ENCODE measurements around the gene METTL26.
A peak's percentile ranks its signal among the peaks of the same experiment; 100 is the strongest.

METTL26 gene
- 18.4 to 26.3 (median 21.5) reads per million in 4 donors for total RNA-seq

DNA sequence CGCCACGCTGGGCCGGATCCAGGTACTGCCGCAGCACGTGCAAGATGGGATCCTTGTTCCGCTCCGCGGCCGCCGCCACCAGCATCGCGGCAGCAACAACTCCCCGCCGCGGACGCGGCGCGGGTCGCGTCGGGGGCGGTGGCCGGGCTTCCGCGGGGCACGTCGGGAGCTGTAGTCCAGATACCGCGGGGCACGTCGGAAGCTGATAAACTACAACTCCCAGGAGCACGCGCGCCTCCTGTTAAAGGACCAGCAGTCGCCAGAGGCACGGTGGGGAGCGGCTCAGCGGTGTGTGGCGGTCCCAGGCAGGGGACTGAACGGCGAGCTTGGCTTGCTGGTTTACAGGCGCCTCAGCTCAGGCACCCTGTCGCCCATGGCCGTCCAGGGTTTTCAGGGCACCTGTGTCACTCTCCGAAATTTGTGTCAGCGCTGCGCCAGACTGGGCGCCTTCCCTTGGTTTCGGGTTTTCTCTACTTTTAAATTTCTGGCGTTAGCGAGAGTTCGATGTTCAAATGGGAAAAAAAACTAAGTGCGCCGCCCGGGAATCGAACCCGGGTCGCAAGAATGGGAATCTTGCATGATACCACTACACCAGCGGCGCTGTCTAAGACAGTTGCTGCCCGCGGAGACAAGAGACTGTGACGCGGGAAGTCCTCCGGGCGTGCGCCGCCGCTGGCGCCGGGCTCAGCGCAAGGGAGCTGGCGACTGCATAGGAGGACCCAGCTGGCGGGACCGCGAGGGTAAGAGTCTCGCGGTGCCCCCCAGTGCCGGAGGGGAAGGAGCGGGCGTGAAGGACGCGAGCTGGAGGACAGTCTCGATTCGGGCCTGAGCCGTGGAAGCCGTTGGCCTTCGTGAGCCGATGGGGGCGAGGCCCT is at the start of gene METTL26:
TSS of gene METTL26 (minus strand) at position 100 of the 875 bp plus-strand sequence. CDS start at position 85, 15 bp downstream.
- DNase-seq, result peak; percentile 83 to 94 (median 90)

DNA sequence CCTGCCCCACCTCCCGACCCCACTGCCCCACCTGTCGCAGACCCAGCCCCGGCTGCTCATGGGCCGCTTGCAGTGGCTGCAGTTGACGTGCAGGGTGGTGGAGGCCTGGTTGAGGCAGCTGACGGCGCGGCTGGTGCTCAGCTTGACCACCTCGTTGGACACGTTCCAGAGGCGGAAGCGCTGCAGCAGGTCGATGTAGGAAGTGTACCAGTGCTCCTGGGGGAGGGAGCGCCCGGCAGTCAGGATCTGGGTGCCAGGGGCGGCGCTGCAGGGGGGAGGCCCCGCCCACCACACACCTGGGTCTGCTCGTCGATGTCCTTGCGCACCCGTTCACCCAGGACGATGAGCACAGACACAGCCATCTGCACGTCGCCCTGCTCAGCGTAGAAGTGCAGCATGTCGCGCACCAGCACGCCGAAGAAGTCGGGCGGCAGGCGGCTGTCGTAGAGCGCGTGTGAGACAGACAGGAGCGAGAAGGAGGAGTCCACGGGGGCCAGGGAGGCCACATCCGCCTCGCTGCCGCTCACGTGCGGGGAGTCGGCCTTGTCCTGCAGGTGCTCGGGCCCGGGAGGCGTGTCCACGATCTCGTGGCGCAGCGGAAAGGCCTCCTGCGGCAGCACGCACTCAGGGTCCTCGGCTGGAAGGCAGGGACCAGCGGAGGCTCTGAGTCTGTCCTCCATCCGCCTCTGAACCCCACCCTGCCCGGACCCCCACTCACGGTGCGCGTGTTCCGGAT is 49.0 kb upstream of the METTL26 start:
- no peak for DNase-seq

DNA sequence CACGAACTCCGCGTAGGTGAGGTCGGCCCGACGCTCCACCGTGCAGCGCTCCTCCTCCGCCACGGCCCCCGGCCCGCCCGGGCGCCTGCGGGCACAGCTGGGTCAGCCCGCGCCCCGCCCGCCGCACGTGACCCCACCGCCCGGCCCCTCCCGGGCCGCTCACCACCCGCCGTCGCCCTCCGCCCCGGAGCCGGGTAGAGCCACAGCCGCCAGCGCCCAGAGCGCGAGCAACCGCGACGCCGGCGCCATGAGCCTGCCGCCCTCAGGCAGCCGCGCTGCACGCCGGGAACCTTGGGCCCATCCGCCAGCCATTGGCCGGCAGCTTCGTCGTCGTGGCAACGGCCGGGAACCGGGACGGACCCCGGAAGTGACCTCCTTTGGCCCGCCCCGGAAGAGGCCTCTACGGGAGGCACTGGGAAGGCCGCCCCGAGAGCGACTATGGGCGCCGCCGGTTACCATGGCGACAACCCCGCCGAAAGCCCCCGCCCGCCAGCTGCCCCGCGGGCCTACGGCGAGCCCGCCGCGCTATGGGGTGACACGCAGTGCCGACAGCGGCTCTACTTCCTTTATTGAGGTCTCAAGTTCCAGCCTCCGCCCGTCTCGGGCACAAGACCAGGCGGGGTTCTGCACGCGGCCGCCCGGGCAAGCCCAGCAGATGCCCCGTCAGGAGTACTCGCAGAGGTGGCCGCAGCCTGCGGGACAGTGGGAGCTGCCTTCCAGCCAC is 48.1 kb upstream of the METTL26 start, which contains the start of gene JMJD8:
TSS of gene JMJD8 (minus strand) at position 264 of the 724 bp plus-strand sequence. CDS start at position 249, 15 bp downstream.
- peak; percentile 92 to 97 (median 96) for DNase-seq

DNA sequence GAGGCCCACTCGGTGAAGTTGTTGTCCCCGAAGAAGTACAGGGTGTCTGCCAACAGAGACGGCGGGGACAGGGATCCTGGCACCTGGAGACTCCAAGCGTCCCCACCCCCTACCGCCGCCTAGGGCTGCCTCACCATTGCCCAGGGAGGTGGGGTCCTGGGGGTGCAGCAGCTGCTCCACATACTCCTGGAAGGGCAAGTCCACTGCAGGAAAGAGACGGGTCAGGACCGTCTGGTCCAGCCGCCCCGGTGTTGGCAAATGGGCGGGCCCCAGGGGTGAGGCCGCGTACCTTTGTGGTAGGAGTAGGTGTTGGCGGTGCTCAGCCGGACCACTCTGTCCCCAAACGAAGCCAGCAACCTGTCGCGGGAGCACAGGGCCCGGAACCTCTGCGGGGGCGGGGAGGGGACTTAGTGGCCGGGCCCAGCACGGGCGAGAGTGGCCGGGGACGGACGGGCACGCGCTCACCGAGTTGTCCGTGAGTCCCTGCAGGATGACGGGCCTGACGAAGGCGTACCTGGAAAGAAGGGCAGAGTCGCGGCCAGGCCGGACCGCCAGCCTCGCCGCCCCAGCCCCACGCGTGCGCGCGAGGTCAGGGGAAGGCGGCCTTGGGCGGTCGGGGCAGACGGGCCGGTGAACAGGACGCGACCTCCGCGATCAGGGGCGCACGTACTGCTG is 47.4 kb upstream of the METTL26 start:
- DNase-seq, result no peak

DNA sequence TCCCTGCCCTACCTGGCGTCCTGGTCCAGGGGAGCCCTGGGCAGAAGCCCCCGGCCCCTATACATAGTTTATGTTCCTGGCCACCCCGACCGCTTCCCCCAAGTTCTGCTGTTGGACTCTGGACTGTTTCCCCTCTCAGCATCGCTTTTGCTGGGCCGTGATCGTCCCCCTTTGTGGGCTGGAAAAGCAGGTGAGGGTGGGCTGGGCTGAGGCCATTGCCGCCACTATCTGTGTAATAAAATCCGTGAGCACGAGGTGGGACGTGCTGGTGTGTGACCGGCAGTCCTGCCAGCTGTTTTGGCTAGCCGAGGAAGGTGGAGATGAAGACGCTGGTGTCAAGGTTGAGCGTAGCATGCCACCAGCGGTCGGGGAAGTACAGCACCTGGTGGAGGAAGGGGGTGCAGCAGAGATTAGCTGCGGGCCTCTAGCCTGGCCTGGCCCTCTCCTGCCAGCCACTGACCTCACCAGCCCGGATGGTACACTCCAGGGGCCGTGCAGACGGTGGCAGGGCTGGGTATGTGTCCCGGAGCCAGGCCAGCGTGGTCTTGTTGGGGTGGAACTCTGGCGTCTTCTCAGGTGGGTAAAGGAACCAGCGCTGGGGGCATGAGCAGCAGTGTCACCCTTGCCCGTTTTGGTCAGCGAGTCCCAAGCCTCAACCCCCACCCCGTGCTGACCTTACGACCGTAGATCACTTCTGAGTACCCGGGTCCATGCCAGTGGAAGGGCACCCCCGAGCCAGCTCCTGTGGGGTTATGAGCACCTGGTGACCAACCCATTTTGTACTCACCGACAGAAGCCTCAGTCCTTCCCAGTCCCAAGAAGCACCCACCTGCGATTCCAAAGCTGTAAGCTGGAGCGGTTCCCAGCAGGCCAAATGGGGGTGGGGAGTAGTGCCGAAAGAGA is 46.6 kb upstream of the METTL26 start:
- DNase-seq, result no peak

DNA sequence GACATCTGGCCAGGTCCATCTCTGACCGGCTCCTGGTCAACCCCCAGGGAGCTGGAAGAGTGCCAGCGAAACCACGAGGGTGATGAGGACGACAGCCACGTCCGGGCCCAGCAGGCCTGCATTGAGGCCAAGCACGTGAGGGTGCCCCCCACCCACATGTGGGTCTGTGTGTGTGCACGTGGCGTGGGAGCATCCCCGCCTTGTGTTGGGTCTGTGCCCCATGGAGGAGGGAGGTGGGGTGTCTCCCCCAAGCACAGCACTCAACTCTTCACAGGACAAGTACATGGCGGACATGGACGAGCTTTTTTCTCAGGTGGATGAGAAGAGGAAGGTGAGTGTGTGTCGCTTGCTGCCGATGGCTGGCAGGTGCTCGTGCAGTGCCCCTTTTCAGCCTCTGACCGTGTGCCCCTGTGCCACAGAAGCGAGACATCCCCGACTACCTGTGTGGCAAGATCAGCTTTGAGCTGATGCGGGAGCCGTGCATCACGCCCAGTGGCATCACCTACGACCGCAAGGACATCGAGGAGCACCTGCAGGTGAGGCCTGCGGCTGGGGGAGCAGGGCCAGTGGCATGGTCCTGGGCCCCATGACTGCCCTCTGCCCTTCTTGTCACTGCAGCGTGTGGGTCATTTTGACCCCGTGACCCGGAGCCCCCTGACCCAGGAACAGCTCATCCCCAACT is 45.8 kb upstream of the METTL26 start:
- DNase-seq, result no peak

DNA sequence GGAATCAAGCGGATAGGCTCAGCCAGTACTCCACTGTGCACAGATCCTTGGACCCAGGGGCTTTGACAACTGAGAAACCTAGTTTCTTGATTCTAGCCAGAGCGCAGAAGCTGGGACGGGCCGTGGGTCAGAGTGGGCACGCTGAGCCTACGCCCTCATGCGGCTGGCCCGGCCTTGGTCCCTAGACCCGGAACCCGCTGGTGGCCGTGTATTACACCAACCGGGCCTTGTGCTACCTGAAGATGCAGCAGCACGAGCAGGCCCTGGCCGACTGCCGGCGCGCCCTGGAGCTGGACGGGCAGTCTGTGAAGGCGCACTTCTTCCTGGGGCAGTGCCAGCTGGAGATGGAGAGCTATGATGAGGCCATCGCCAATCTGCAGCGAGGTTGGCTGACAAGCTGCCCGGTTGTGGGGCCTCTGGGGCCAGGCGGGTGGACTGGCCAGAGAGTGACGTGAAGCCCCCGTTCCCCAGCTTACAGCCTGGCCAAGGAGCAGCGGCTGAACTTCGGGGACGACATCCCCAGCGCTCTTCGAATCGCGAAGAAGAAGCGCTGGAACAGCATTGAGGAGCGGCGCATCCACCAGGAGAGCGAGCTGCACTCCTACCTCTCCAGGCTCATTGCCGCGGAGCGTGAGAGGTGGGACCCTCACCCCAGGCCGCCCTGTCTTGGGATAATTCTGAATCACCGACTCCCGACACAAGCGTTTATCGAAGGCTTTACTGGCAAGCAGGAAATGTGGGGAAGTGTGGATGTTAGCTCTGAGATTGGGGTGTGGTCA is 45.1 kb upstream of the METTL26 start:
- DNase-seq, result no peak

DNA sequence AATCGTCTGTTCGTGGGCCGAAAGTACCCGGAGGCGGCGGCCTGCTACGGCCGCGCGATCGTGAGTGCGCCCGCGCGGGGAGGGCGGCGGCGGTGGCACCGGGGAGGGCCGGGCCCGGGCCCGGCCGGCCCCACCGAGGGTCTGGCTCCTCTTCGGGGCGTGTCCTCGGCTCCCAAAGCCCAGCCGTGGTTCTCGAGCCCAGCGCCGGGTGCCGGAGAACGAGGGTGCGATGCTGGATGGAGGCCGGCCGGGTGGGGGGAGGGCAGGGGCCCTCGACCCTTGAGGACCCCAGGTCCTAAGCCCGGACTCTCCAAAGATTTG is 44.5 kb upstream of the METTL26 start:
- DNase-seq, result no peak

DNA sequence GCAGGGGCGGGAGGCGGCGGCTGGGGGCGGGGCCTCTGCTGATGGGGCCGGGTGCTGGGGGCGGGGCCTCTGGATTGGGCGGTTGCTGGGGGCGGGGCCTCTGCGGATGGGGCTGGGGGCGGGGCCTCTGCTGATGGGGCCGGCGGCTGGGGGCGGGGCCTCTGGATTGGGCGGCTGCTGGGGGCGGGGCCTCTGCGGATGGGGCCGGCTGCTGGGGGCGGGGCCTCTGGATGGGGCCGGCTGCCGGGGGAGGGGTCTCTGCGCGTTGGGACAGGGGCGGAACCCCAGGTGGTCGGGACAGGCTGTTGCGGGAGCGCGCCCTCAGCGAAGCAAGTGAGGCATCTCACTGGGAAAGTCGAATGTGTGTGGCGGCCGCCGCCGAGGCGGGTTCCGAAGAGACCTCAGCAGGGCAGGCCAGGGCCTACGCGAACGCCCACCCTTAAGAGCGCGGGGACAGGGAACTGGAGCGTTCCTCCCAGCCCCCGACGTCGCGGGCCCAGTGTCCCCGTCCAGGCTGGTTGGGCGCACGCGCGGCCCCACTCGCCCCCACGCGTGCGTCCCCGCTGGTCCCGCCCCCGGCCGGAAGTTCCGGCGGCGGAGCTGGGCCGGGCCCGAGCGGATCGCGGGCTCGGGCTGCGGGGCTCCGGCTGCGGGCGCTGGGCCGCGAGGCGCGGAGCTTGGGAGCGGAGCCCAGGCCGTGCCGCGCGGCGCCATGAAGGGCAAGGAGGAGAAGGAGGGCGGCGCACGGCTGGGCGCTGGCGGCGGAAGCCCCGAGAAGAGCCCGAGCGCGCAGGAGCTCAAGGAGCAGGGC is 43.9 kb upstream of the METTL26 start, which contains the start of gene STUB1:
TSS of gene STUB1 (plus strand) at position 597 of the 811 bp plus-strand sequence. CDS start at position 713, 116 bp downstream.
- peak; percentile 80 to 90 (median 85) for DNase-seq

DNA sequence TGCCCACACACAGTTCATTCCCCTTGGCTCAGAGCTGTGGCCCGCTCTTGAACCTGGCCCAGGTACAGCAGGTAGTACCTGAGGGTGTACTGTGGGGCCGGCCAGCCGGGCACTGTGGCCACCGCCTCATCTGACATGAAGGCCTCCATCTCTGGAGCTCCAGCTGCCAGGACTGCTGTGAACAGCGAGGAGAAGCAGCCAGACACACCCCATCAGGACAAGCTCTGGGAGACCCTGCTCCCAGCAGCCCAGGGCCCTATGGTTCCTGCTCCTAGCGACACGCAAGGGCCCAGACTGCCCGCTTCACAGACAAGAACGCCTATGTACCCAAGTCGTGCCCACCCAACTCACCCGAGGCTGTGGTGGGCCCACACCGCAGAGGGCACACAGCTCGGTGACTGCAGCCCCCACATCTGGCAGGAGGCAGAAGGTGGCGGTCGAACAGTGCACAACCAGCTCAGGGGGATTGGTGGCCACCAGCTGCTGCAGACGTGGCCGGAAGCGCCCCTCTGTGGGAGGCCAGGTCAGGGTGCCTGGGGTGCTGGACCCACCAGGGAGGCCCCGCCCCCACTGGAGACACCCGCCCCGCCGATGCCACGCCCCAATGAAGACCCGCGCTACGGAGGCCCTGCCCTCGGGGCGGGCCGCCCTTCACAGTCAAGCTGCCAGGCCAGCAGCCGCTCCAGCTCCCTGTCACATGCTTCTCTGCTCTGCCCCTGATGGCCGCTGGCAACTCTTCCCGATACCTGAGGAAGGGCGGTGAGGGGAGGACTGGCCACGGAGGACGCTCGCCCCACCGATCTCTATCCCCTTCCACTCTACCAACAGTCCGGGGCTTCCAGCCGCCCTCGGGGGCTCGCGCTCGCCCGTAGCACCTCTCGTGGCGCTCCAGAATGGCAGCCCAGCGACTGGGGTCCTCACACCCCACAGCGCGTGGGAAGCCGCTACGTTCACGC is 43.0 kb upstream of the METTL26 start:
- peak in 3 of 5 donors; percentile 49 to 53 (median 51) for DNase-seq

DNA sequence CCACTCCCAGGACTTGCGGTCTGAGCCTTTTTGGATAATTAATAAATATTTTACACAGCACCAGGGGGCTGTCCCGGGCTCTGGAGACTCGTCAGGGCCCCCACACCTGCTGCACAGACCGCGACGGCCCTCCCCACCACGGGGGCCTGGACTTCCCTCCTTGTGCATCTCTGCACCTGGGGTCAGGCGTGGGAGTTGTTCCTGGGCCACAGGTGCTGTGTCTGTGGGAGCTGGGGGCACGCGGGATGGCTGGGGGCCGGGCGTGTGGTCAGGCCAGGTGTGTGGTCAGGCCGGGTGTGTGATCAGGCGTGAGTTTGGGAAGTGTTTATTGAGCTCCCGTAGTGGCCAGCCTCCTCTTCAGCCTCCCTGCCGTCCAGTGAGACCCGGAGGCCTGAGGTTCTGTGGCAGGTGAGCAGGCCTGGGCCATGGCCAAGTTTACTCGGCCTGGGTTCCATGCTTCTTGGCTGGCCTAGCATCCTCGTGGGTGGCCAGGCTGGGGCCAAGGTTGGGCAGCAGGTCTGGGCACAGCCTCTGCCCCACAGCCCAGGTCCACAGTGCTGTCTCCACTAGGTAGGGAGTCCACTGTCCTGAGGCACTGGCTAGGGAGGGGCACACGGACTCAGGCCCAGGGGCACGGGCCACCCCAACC is 42.2 kb upstream of the METTL26 start:
- no peak for DNase-seq

DNA sequence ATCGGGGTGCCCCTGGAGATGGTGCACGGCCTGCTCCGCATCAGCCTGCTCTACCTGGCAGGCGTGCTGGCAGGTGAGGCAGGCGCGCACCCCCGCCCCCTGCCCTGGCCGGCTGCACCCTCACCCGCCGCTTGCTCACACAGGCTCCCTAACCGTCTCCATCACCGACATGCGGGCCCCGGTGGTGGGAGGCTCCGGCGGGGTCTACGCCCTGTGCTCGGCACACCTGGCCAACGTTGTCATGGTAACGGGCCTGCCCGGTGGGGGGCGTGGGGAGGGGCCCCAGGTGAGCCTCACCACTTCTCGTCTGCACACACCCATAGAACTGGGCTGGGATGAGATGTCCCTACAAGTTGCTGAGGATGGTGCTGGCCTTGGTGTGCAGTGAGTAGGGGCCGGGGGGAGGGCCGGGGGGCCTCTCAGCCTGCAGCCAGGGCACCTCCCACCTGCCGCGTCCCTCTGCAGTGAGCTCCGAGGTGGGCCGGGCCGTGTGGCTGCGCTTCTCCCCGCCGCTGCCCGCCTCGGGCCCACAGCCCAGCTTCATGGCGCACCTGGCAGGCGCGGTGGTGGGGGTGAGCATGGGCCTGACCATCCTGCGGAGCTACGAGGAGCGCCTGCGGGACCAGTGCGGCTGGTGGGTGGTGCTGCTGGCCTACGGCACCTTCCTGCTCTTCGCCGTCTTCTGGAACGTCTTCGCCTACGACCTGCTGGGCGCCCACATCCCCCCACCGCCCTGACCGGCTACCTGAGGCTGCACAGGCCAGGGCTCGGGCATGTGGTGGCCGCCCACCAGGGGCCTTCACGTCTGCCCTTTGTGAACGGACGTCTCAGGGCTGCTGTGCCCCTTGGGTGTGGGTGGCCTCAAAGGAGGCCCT is 41.4 kb upstream of the METTL26 start:
- DNase-seq, result no peak

DNA sequence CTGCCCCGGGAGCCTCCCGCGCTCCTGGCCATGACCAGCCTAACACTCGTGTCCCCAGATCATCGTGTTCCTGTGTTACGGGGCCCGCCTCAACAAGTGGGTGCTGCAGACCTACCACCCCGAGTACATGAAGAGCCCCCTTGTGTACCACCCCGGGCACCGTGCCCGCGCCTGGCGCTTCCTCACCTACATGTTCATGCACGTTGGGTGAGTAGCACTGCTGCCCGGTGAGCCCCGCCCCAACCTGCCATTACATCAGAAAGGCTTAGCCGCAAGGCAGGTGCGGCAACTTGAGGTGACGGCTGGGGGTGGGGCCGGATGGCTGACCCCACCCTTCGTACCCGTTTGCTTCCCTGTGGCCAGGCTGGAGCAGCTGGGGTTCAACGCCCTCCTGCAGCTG is 40.8 kb upstream of the METTL26 start:
- peak in 1 of 5 donors; percentile 45 for DNase-seq

DNA sequence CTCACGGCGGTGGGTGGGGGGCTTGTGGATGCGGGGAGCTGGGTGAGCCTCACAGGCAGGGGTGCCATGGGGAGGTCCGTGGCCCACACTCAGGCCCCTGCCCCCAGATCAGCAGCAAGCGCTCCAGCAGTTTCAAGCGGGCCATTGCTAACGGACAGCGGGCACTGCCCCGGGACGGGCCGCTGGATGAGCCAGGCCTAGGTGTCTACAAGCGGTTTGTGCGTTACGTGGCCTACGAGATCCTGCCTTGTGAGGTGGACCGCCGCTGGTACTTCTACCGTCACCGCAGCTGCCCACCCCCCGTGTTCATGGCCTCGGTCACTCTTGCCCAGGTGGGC is 40.4 kb upstream of the METTL26 start:
- DNase-seq, result no peak

DNA sequence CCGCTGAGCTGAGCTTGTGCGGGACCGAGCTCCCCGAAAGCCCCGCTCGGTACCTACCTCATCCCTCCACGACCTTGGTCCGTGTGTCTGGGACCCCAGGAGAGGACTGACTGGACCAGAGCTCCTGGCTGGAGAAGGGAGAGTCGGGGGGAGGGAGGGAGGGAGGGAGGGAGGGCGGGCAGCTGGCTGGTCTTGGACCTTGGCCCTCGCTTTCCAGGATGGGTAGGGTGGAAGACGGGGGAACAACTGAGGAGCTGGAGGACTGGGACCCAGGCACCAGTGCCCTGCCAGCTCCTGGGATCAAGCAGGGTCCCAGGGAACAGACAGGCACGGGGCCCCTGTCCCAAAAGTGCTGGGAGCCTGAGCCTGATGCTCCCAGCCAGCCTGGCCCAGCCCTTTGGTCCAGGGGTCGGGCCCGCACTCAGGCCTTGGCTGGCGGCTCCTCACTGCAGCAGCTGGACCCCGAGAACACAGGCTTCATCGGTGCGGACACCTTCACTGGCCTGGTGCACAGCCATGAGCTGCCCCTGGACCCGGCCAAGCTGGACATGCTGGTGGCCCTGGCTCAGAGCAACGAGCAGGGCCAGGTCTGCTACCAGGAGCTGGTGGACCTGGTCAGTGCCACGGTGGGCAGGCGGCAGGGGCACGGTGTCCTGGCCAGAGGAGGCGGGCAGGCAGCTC is 39.9 kb upstream of the METTL26 start:
- no peak for DNase-seq

All from T-helper 1 cell (primary cell).